ENCODE data around the gene RABEP1. TPM values are rescaled to one million over a fixed set of nuclear protein-coding genes. Genes with fewer than 3 reads are reported as not detected.
"Not testable (repeated sequence)": the region's sequence is repeated elsewhere in the genome, so short reads cannot be mapped to it uniquely, and the experiment has no call there.

RABEP1 gene, protein sequence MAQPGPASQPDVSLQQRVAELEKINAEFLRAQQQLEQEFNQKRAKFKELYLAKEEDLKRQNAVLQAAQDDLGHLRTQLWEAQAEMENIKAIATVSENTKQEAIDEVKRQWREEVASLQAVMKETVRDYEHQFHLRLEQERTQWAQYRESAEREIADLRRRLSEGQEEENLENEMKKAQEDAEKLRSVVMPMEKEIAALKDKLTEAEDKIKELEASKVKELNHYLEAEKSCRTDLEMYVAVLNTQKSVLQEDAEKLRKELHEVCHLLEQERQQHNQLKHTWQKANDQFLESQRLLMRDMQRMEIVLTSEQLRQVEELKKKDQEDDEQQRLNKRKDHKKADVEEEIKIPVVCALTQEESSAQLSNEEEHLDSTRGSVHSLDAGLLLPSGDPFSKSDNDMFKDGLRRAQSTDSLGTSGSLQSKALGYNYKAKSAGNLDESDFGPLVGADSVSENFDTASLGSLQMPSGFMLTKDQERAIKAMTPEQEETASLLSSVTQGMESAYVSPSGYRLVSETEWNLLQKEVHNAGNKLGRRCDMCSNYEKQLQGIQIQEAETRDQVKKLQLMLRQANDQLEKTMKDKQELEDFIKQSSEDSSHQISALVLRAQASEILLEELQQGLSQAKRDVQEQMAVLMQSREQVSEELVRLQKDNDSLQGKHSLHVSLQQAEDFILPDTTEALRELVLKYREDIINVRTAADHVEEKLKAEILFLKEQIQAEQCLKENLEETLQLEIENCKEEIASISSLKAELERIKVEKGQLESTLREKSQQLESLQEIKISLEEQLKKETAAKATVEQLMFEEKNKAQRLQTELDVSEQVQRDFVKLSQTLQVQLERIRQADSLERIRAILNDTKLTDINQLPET
- 71.3 and 89.0 TPM in 2 replicates for total RNA-seq (2021)
- percentile 83 among the genes with signal in this experiment for Bru-seq, nascent RNA
- percentile 86 among the genes with signal in this experiment for BruChase-seq, experiment 1, labeled RNA remaining after a 2-hour chase
- BruChase-seq, experiment 2, labeled RNA remaining after a 6-hour chase: percentile 89 among the genes with signal in this experiment
- long read RNA-seq, full-length matches to known transcripts: 78 of 163 reads
- long read RNA-seq, partial matches to known transcripts: 31 of 163 reads
- long read RNA-seq, other reads (novel, unspliced or antisense): 54 of 163 reads

DNA sequence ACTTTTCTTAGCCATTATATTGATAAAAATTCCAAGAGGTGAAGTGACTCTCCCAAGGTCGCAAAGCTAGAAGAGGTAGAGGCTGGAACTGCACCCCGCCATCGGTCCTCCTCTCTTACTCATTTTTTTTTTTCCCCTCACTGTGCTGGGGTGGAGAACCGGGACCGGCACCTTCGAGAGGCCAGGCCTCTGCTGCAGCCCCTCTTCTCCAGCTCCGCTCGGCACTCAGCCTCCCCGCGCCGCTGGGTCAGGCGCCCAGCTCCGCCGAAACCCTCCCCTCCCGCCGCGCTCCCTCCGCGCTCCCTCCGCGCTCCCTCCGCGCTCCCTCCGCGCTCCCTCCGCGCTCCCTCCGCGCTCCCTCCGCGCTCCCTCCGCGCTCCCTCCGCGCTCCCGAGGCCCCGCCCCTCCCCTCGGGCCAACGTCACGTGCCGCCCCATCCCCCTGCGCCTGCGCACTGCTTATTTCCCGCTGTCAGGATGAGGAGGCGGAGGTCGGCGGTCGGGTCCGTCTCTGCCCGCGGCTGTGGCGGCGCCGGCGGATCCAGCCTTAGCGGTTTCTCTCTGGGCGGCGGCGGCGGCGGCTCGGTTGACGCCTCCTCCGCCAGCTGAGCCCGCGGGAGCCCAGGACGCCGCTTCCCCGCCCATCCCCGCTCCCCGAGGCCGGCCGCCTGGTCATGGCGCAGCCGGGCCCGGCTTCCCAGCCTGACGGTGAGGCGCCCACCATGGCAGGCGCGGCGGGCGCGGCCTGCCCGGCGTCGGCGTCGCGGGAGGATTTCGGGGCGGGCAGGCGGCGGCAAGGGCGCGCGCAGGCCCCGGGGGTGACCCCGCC is at the start of gene RABEP1:
TSS of gene RABEP1 (plus strand) at position 471 of the 828 bp plus-strand sequence. CDS start at position 674, 203 bp downstream.
- H3K27ac ChIP-seq (ENCODE audit: low read depth, low read length, poor library complexity, severe bottlenecking): peak within 1 kb of the TSS; percentile 76
- H3K4me1 ChIP-seq (ENCODE audit: insufficient read depth, low read length, poor library complexity, severe bottlenecking): peaks cover 12% of the 10 kb centered on the region
- POLR2A ChIA-PET (ENCODE audit: low non-redundant PET): interaction anchor here (0.6 kb wide), 1 partner anchor 15 kb away, joined by 3 read pairs; no protein-coding TSS in a partner anchor
- H3K27me3 ChIP-seq (replicated peaks; ENCODE audit: insufficient read depth, low read depth, low read length, poor library complexity): no peaks in the 10 kb centered on the region
- DNase-seq (ENCODE audit: low spot score): peak; percentile 90
- TF ChIP-seq, protein P1, sequence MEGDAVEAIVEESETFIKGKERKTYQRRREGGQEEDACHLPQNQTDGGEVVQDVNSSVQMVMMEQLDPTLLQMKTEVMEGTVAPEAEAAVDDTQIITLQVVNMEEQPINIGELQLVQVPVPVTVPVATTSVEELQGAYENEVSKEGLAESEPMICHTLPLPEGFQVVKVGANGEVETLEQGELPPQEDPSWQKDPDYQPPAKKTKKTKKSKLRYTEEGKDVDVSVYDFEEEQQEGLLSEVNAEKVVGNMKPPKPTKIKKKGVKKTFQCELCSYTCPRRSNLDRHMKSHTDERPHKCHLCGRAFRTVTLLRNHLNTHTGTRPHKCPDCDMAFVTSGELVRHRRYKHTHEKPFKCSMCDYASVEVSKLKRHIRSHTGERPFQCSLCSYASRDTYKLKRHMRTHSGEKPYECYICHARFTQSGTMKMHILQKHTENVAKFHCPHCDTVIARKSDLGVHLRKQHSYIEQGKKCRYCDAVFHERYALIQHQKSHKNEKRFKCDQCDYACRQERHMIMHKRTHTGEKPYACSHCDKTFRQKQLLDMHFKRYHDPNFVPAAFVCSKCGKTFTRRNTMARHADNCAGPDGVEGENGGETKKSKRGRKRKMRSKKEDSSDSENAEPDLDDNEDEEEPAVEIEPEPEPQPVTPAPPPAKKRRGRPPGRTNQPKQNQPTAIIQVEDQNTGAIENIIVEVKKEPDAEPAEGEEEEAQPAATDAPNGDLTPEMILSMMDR (conservative IDR thresholded peaks at IDR 0.05; ENCODE audit: low read depth, low read length): no peak
- no peak for TF ChIP-seq EZH2 (IDR thresholded peaks at IDR 0.05; ENCODE audit: borderline replicate concordance, low read depth, low read length, poor library complexity, severe bottlenecking)
- CTCF ChIA-PET: no interaction called here
- H3K9me3 ChIP-seq (ENCODE audit: low read depth, low read length, poor library complexity, severe bottlenecking): no peaks in the 10 kb centered on the region
- intact Hi-C loops (cut with micrococcal nuclease; ENCODE audit: unreplicated experiment): no loop called here
- no peaks in the 10 kb centered on the region for H3K36me3 ChIP-seq (ENCODE audit: insufficient read depth, low read length, poor library complexity, severe bottlenecking)
- peak within 1 kb of the TSS; percentile 84 for H3K4me3 ChIP-seq (ENCODE audit: low read depth, low read length, poor library complexity, severe bottlenecking)
- BruUV-seq (replicated peaks): no TSS peak

DNA sequence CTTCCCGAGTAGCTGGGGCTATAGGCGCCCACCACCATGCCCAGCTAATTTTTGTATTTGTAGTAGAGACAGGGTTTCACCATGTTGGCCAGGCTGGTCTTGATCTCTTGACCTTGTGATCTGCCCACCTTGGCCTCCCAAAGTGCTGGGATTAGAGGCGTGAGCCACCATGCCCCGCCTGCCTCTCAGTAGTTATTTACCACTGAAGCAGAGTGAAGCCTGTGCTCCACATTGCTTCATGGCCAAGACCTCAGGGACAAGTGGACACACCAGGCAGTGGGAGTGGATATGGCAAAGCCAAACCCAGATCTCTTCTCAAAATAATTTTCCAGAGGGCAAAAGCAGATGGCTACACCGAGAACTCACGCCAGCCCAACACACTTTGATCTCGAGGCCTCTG is 48.6 kb upstream of the RABEP1 start:
- H3K27me3 ChIP-seq (replicated peaks; ENCODE audit: insufficient read depth, low read depth, low read length, poor library complexity); H3K36me3 ChIP-seq (ENCODE audit: insufficient read depth, low read length, poor library complexity, severe bottlenecking); POLR2A ChIA-PET (ENCODE audit: low non-redundant PET); BruUV-seq (replicated peaks); CTCF ChIA-PET; H3K4me1 ChIP-seq (ENCODE audit: insufficient read depth, low read length, poor library complexity, severe bottlenecking); H3K9me3 ChIP-seq (ENCODE audit: low read depth, low read length, poor library complexity, severe bottlenecking); H3K27ac ChIP-seq (ENCODE audit: low read depth, low read length, poor library complexity, severe bottlenecking); intact Hi-C loops (cut with micrococcal nuclease; ENCODE audit: unreplicated experiment); DNase-seq (ENCODE audit: low spot score); H3K4me3 ChIP-seq (ENCODE audit: low read depth, low read length, poor library complexity, severe bottlenecking): not testable (repeated sequence)

DNA sequence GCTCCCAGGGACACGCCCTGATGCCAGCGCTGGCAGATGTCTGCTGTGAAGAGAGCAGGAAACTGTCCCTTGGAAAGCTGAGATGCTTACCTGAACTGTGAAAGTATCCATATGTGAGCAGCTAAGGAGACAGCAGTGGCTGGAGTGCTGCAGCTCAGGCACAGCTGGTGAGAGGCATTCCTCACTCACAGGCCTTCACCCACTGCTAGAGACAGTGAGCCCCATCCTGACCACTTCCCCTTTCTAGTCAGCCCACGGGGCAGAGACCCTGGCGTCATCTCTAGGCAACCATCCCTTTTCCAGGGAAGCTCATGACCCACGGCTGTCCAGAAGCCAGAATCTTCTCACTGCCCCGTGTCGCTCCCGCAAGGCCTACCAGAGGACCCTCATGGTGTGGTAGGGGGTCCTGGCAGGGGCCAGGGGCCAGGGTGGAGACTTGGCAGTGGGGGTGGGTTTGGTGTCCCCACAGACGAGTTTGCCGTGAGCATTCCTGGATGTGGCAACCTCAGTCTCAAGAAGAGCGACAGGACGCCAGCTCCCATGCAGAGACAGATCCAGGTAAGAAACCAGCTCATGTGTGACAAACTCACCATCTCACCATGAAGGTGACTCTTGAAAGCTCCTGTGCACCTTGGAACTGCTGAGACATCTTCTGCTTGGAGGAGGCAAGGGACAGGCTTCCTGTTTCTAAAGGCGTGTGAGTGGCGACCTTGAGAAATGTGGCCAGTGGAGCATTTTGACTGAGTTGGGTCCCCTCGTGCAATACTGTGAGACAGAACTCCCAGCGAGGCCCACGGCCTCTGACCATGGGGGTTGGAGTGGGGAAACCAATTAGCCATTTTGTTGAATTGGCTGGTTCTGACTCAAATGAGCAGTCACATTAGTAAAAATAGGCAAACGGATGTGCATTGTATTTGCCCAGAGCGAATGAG is 47.2 kb upstream of the RABEP1 start, which contains the start of gene SCIMP:
TSS of gene SCIMP (minus strand) at position 216 of the 932 bp plus-strand sequence. CDS start at position 111, 105 bp downstream.
- H3K9me3 ChIP-seq (ENCODE audit: low read depth, low read length, poor library complexity, severe bottlenecking): no peaks in the 10 kb centered on the region
- intact Hi-C loops (cut with micrococcal nuclease; ENCODE audit: unreplicated experiment): no loop called here
- BruUV-seq (replicated peaks): no TSS peak
- H3K36me3 ChIP-seq (ENCODE audit: insufficient read depth, low read length, poor library complexity, severe bottlenecking): no peaks in the 10 kb centered on the region
- no peaks in the 10 kb centered on the region for H3K27me3 ChIP-seq (replicated peaks; ENCODE audit: insufficient read depth, low read depth, low read length, poor library complexity)
- no peak for TF ChIP-seq EZH2 (IDR thresholded peaks at IDR 0.05; ENCODE audit: borderline replicate concordance, low read depth, low read length, poor library complexity, severe bottlenecking)
- TF ChIP-seq, protein P1 (conservative IDR thresholded peaks at IDR 0.05; ENCODE audit: low read depth, low read length): no peak
- no peaks in the 10 kb centered on the region for H3K4me1 ChIP-seq (ENCODE audit: insufficient read depth, low read length, poor library complexity, severe bottlenecking)
- DNase-seq (ENCODE audit: low spot score): no peak
- ChIA-PET CTCF (no interaction called here), POLR2A (ENCODE audit: low non-redundant PET) (no interaction called here)
- no peak within 1 kb of the TSS for H3K4me3 ChIP-seq (ENCODE audit: low read depth, low read length, poor library complexity, severe bottlenecking)
- no peak within 1 kb of the TSS for H3K27ac ChIP-seq (ENCODE audit: low read depth, low read length, poor library complexity, severe bottlenecking)

Measured in A673 (cell line).